WERI-Rb-1 (cell line): ENCODE measurements around the gene KRTAP5-7.

Experiments
- DNase-seq: peaks from one replicate; pipeline ENCODE4 v3.0.0-alpha.2; 2020
- H3K27ac ChIP-seq: fragments of 250-450 bp; sonication (Bioruptor Pico); 2 replicates; pipeline ENCODE4 v1.5.1; 2020; ENCODE audit warnings: mild to moderate bottlenecking, moderate library complexity
- H3K27me3 ChIP-seq: fragments of 250-450 bp; sonication (Bioruptor Pico); 2 replicates; pipeline ENCODE4 v1.5.1; 2021; ENCODE audit warnings: mild to moderate bottlenecking, low read depth, moderate library complexity; ENCODE audit not compliant: insufficient read depth, severe bottlenecking
- H3K36me3 ChIP-seq: fragments of 250-450 bp; sonication (Bioruptor Pico); 2 replicates; pipeline ENCODE4 v1.5.1; 2020; ENCODE audit warnings: mild to moderate bottlenecking, moderate library complexity
- H3K4me3 ChIP-seq: 2 replicates; pipeline ENCODE4 v1.5.1; 2011; ENCODE audit warnings: low read depth, mild to moderate bottlenecking, control low read depth, low read length
- H3K9me3 ChIP-seq: fragments of 250-450 bp; sonication (Bioruptor Pico); 2 replicates; pipeline ENCODE4 v1.5.1; 2021; ENCODE audit warnings: mild to moderate bottlenecking, moderate library complexity; ENCODE audit not compliant: severe bottlenecking
- TF ChIP-seq, protein P1 (sequence below): IDR thresholded peaks from 2 replicates; pipeline ENCODE4 v1.5.1; 2011; ENCODE audit warnings: low read depth, mild to moderate bottlenecking, control low read depth, inconsistent platforms, low read length

KRTAP5-7 gene

DNA sequence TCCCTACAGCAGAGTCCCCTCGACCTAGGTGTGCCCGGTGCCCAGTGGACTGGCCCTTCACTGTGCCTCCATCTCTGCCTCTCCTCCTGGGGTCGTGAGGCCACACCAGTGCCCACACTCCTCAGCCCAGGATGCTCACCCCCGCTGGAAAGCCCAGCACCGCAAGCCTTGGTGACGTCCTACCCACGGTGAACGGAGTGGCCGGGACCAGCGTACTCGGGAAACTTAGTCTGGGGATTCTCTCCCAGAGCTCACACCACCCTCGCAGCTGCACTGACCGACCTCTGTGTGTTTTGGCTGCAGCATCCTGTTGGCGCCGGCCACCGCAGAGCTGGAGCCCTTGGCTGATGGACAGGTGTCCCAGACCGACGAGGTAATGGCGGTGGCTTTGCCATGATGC, 35.5 kb upstream of the KRTAP5-7 start:
- H3K9me3 ChIP-seq: no peaks in the 10 kb centered on the region
- TF ChIP-seq, protein P1, sequence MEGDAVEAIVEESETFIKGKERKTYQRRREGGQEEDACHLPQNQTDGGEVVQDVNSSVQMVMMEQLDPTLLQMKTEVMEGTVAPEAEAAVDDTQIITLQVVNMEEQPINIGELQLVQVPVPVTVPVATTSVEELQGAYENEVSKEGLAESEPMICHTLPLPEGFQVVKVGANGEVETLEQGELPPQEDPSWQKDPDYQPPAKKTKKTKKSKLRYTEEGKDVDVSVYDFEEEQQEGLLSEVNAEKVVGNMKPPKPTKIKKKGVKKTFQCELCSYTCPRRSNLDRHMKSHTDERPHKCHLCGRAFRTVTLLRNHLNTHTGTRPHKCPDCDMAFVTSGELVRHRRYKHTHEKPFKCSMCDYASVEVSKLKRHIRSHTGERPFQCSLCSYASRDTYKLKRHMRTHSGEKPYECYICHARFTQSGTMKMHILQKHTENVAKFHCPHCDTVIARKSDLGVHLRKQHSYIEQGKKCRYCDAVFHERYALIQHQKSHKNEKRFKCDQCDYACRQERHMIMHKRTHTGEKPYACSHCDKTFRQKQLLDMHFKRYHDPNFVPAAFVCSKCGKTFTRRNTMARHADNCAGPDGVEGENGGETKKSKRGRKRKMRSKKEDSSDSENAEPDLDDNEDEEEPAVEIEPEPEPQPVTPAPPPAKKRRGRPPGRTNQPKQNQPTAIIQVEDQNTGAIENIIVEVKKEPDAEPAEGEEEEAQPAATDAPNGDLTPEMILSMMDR: no peak
- no peak overlapping the region for H3K27ac ChIP-seq
- peaks cover 3% of the 10 kb centered on the region; the same call in 1 of the 2 replicates for H3K36me3 ChIP-seq
- H3K4me3 ChIP-seq: no peak overlapping the region
- H3K27me3 ChIP-seq: no peaks in the 10 kb centered on the region
- DNase-seq: no peak

DNA sequence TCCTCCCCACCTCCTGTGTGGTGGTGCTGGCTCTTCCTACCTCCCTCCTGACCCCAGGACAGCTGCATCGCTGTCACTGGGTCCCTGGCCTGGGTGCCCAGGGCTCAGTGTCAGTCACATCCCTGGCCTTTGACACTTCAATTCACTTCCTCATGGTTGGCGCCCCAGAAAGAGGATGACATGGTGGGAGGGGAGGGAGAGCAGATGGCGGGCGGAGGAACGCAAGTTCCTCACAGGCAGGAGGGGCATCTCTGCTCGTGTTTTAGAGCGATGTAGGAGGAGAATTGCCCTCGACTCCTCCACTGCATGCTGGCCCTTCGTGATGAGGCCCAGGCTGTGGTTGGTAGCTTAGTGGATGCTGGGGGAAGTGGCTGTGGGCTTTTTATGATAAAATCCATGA, 35.1 kb upstream of the KRTAP5-7 start:
- no peak overlapping the region for H3K4me3 ChIP-seq
- H3K36me3 ChIP-seq: peaks cover 3% of the 10 kb centered on the region; the same call in 1 of the 2 replicates
- no peak for DNase-seq

DNA sequence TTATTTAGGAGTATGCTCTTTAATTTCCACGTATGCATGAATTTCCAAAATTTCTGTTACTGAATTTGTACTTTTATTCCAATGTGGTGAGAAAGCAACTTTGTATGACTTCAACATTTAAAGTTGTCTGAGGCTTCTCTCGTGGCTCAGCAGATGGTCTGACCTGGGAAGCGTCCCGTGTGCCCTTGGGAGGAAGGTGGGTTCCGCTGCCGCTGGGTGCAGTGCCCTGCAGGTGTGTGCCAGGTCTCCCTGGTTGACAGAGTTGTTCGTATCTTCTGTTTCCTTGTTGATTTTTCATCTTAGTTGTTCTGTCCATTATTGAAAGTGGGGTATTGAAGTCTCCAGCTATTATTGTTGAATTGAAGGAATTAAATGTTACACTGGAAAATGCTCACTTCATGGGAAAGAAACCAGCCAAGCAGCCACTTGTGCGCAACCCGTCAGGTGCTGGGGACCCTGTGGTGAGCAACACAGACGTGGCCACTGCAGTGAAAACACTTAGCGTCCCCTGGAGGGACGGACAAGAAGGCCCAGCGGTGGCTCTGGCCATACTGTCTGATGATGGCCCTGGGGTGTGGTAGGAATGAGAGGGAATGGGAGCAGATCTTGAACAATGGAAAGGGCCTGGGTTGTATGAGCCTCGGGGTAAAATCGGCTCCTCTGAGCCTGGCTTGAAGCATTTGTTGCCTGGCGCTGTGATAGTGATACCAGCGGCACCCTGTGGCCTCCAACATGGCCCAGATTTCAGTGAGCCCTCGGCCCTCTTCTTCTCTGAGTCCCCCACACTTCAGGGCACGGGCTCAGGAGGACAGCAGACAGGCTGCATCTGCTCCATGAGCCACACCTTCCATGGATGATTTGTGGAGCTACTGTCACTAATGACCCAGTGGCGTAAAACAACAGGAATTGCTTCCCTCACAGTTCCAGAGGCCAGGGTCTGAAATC, 31.5 kb upstream of the KRTAP5-7 start:
- Histone ChIP-seq H3K27ac (no peak overlapping the region), H3K9me3 (no peaks in the 10 kb centered on the region), H3K27me3 (no peaks in the 10 kb centered on the region), H3K4me3 (no peak overlapping the region), H3K36me3 (peaks cover 21% of the 10 kb centered on the region)
- TF ChIP-seq, protein P1: no peak
- DNase-seq: no peak

More for the DNA sequence above, 35.1 kb upstream of the KRTAP5-7 start:
- TF ChIP-seq, protein P1: no peak
- Histone ChIP-seq H3K9me3 (no peaks in the 10 kb centered on the region), H3K27me3 (no peaks in the 10 kb centered on the region), H3K27ac (no peak overlapping the region)

DNA sequence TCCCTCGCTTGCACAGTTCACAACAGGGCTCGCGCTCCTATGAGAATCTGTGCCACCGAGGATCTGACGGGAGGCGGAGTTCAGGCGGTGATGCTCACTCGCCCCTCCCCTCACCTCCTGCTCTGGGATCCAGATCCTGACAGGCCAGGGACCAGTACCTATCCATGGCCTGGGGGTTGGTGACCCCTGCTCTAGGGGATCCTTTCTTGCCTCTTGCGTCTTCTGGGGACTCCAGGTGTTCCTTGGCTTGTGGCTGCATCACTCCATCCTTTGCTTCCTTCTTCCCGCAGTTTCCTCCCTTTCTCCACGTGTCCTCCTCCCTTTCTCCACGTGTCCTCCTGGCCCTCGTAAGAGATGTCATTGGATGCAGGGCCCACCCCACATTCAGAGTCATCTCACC, 30.6 kb upstream of the KRTAP5-7 start:
- Histone ChIP-seq H3K36me3 (peaks cover 18% of the 10 kb centered on the region), H3K27me3 (no peaks in the 10 kb centered on the region), H3K27ac (no peak overlapping the region), H3K9me3 (no peaks in the 10 kb centered on the region), H3K4me3 (no peak overlapping the region)
- TF ChIP-seq, protein P1: no peak
- DNase-seq: no peak

DNA sequence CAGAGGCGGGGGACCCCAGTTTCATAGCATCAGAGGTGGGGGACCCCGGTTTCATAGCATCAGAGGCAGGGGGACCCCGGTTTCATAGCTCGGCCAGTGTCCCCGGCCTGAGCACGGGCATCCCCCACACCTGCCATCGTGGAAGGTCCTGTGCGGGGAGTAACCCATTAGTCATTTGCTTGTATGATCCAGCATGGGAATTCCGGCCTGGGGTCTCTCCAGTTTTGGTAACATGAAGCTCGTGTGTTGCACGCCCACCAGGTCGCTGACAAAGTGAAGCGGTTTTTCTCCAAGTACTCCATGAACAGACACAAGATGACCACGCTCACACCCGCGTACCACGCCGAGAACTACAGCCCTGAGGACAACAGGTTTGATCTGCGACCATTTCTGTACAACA, 29.0 kb upstream of the KRTAP5-7 start:
- no peak for DNase-seq
- H3K36me3 ChIP-seq: peaks cover 18% of the 10 kb centered on the region
- no peaks in the 10 kb centered on the region for H3K27me3 ChIP-seq
- no peak overlapping the region for H3K27ac ChIP-seq
- TF ChIP-seq, protein P1: no peak
- H3K9me3 ChIP-seq: no peaks in the 10 kb centered on the region
- H3K4me3 ChIP-seq: no peak overlapping the region
